ENCODE data around the gene CACTIN.
"Not testable (repeated sequence)": the region's sequence is repeated elsewhere in the genome, so short reads cannot be mapped to it uniquely, and the experiment has no call there.

CACTIN gene

DNA sequence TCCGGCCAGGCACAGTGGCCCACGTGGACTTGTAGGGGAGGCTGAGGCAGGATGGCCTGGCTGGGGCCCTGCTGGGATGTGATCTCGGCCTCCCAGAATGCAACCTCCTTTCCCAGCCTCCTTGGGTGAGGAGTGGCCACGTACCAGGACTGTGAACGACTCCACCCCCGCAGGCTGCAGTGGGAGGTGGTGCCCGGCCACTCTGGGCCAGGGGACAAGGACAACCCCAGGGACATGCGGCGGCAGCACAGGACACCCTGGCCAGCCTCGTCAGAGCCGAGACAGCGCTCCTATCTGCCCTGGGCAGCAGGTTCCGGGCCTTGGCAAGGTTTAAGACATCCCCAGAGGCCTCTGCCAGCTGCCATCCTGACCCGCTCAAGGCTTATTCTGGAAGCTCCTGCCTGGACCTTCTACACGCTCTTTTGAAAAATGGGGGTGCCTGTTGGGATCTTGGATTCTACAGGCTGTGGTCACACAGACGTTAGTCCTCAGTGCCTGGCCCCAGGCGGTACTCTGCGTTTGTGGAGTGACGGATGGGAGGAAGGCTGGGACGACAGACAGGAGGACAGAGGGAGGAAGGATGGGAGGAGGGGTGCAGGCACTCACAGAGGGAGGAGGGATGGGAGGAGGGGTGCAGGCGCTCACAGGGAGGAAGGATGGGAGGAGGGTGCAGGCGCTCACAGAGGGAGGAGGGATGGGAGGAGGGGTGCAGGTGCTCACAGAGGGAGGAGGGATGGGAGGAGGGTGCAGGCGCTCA lies 19.9 kb upstream of the CACTIN start:
- DNase-seq (ENCODE audit: low read depth), result no peak

GRCh38 chr19:3645726-3646125 lies 19.1 kb upstream of the CACTIN start:
- DNase-seq (ENCODE audit: low read depth), result no peak

- no peak for DNase-seq (ENCODE audit: low read depth)
These were observed 18.4 kb upstream of the CACTIN start for GRCh38 chr19:3645067-3645396.

GRCh38 chr19:3644351-3645066 lies 17.9 kb upstream of the CACTIN start:
- DNase-seq (ENCODE audit: low read depth), result no peak

- no peak for DNase-seq (ENCODE audit: low read depth)
These were observed 17.2 kb upstream of the CACTIN start for GRCh38 chr19:3643674-3644313.

- peak; percentile 18 for DNase-seq (ENCODE audit: low read depth)
These were observed 16.5 kb upstream of the CACTIN start for GRCh38 chr19:3642987-3643673.

DNA sequence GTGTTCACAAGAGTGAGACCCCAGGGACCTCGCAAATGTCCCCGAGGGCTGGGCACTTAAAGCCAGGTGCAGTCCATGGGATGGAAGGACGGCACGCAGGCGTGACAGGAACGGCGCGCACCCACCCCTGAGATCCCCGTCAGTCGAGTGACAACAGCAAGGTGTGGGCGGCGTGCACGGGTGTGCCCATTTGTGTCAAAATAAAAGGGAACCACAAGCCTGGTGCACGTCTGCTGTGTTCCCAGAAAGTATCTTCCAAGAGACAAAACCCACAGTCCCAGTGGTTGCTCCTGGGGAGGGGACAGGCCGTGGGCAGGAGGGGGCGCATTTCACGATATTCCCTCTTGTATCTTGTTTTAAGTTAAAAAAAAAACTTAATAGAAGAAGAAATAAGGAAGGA lies 15.7 kb upstream of the CACTIN start:
- DNase-seq (ENCODE audit: low read depth), result no peak

DNA sequence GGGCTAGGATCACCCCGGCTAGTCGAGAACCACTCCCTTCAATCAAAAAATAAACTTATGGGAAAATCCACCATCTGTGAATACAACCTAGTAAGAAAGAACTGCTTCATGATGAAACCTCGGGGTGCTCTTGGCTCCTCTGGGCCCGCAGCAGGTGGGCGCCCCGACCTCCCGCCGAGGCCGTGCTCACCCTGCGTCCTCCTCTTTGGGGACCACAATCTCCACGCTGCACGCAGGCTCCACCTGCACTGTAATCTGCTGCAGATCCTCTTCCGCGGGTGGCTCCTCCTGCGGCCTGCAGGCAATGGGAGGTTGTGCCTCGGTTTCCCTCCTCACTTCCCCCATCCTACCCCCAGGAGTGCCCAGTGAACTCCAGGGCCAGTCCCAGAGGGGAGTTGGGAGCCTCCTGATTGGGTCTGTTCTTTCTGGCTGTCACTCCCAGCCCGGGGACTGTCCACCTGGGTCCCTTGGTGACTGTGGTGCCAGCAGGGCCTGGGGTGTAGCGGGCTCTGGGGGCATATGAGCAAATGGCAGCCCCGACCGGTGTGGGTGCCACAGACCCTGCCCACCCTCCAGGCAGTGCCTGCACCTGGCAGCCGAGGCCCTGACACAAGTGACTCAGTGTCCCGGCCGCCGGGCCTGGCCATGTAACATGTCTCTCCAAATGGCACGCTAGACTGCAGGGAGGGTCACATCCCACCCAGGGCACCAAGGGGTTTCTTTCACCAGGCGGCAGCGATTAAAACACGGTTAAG lies 15.1 kb upstream of the CACTIN start:
- DNase-seq (ENCODE audit: low read depth), result no peak

DNA sequence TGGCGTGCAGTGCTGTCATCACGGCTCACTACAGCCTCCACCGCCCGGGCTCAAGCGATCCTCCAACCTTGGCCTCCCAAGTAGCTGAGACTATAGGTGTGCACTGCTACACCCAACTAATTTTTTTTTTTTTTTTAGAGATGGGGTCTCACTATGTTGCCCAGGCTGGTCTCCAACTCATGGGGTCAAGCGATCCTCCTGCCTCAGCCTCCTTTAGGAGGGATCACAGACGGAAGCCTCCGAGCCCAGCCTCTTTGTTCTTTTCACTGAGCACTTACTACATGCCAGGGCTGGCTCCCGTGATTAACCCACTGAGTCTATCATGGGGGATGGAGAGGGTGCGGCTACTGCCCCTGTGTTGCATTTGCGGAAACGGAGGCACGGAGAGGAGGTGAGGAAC lies 12.9 kb upstream of the CACTIN start:
- no peak for DNase-seq (ENCODE audit: low read depth)

DNA sequence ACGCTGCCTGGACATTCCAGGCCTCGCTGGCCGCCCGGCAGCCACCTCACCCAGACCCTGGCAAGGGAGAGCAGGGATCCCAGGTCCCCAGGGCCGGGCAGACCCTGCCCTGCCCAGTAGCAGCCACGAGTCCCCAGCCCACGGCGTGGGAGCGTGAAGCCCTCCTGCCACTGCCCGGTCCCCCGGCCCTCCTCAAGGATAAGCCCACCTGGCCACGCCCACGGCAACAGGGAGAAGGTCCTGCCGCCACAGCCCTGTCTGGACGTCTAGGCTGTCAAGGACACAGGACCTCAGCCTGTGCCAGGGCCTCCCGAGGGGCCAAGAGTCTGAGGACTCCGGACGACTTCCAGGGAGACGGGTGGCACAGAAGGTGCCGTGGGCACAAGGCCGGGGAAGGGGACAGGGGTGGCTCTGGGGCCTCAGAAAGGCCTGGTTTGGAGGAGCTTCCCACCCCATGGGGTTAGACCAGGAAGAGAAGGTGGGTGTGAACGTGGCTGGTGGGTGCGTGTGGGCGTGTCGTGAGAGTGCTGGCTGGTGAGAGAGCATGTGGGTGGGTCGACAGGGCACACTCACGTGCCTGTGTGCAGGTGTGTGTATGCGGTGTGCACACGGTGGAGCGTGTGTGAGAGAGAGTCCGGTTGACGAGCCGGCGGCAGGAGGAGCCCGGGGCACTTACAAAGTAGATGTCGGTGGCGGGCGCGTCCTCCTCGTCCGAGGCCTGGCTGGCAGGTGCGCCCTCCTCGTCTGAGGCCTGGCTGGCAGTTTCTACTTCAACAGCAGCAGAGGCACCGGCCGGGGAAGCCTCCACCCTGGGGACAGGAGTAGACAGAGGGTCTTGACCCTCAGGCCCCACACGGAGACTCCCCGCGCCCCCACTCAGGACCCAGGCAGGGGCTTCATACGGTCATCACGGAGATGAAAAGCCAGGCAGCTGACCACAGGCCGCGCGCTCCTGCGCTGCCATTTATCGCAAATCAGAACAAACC lies 11.9 kb upstream of the CACTIN start:
- DNase-seq (ENCODE audit: low read depth), result no peak

DNA sequence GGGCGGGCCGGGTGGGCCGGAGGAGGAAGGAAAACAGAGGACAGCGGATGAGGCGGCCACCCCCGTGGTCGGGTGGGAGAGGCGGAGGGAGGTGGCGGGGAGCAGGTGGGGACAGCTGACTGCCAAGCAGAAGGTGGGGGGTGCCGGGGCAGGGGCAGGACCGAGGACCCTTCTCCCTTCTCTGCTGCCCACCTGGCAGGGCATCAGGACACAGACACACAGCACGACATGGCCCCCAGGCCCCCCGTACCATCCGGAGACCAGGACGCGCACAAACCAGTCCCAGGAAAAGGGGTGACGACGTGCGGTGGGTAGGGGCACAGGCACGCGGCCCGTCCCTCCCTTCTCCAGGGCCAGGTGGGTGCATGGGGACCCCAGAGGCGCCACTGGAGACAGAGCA lies 11.0 kb upstream of the CACTIN start:
- DNase-seq (ENCODE audit: low read depth), result no peak

DNA sequence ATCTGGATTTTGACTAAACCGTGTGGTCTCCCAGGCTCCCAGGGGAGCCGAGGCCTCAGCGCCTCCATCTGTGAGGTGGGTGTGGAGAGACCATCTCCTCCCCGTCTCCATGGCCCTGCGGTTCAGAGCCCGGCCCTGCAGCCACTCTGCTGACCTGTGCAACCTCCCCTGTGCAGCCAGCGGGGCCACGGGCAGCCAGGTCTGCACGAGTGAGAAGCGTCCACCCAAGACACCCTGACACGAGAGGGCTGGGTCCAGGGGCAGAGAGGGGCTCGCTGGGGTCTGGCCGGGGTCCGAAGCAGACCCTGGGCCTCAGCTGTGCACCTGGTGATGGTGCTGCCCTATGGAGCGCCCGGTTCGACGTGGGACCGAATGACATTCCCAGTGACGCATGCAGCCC lies 10.4 kb upstream of the CACTIN start:
- no peak for DNase-seq (ENCODE audit: low read depth)

DNA sequence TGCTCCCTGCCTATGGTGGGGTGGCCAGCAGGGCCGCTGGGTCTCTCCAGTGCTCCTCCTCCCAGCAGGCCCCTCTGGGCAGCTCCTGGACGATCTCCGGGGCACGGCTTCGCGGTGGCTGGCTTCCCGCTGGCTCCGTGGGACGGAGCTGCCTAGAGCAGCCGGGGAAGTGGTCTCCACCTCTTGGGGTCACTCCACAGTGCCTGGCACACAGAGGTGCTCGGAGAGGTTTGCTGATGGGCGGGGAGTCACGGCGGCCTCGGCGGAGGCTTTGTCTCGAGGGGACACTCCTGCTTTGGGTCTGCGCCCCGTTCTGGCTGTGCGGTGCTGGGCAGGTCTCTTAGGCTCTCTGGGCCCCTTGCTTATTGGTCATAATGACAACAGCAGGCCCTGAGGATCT lies 9.9 kb upstream of the CACTIN start:
- no peak for DNase-seq (ENCODE audit: low read depth)

GRCh38 chr19:3634496-3635045 lies 8.0 kb upstream of the CACTIN start:
- DNase-seq (ENCODE audit: low read depth), result no peak

GRCh38 chr19:3633559-3633988 lies 7.0 kb upstream of the CACTIN start:
- DNase-seq (ENCODE audit: low read depth), result no peak

GRCh38 chr19:3632739-3633558 lies 6.4 kb upstream of the CACTIN start:
- DNase-seq (ENCODE audit: low read depth), result no peak

DNA sequence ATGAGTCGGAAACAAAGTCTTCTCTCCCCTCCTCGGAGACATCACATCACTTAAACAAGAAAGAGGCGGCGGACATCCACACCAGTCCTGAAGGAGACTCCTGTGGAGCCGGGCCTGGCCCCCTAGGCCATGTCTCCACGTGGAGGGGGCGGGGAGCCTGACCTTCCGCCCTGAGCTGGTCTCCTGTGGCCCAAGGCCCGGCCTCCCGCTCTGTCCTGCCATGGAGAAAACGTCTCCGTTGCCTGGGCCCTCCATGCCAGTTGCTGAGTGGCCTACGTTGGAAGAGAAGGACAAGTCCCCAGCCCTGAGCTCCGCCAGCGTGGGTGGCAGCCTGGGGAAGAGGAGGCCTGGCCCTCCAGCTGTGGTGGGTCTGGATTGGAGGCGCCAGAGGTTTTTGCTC lies 5.5 kb upstream of the CACTIN start:
- DNase-seq (ENCODE audit: low read depth), result no peak

- no peak for DNase-seq (ENCODE audit: low read depth)
These were observed 4.7 kb upstream of the CACTIN start for GRCh38 chr19:3631053-3631861.

DNA sequence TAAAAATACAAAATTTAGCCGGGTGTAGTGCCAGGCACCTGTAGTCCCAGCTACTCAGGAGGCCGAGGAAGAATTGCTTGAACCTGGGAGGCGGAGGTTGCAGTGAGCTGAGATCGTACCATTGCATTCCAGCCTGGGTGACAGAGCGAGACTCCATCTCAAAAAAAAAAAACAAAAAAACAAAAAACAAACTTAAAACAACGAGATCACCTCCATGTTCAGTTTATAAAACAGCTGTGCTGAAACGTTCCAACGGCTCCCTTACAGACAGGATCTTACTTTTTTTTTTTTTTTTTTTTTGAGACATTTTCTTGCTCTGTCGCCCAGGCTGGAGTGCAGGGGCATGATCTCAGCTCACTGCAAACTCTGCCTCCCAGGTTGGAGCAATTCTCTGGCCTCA lies 2.2 kb upstream of the CACTIN start:
- DNase-seq (ENCODE audit: low read depth), result not testable (repeated sequence)
